Amygdala (tissue), 56 donors: ENCODE measurements around the gene SH2D3A.
"Not testable (repeated sequence)": the region's sequence is repeated elsewhere in the genome, so short reads cannot be mapped to it uniquely, and the experiment has no call there.

Experiments
- DNase-seq, 56 donors: peaks; one replicate each; lab custom pipeline; 2025; lab: John Stamatoyannopoulos, UW

Gene SH2D3A

GRCh38 chr19:6711605-6712004 lies 55.6 kb downstream of the SH2D3A start:
- no peak for DNase-seq

GRCh38 chr19:6711078-6711361 lies 56.2 kb downstream of the SH2D3A start:
- no peak for DNase-seq

- no peak for DNase-seq
These were observed 56.8 kb downstream of the SH2D3A start for GRCh38 chr19:6710273-6711077.

- DNase-seq: no peak
These were observed 57.7 kb downstream of the SH2D3A start for GRCh38 chr19:6709549-6709948.

- not testable (repeated sequence) for DNase-seq
These were observed 58.3 kb downstream of the SH2D3A start for GRCh38 chr19:6708913-6709312.

GRCh38 chr19:6708346-6708745 lies 58.9 kb downstream of the SH2D3A start:
- no peak for DNase-seq

- no peak for DNase-seq
These were observed 59.6 kb downstream of the SH2D3A start for GRCh38 chr19:6707658-6708018.

GRCh38 chr19:6707011-6707657 lies 60.1 kb downstream of the SH2D3A start:
- no peak for DNase-seq

GRCh38 chr19:6706633-6706958 lies 60.6 kb downstream of the SH2D3A start:
- DNase-seq: no peak

GRCh38 chr19:6705931-6706632 lies 61.2 kb downstream of the SH2D3A start:
- DNase-seq: no peak
